Measurements from ENCODE around the gene LIME1.

DNA sequence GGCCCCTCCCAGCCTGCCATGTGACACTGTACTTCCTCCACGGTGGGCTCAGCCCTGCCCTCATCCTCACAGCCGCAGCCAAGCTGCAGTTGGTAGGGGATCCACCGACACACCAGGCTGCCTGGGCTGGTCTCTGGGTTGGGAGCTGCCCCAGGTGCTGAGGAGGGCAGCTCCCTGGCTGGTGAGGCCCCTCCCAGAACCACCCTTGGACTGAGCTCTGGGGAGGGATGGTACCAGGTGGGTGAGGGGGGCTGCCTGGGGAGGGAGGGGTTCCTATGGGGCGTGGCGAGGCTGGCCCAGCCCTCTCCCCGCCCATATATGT lies 40.2 kb upstream of the LIME1 start:
- TF ChIP-seq, protein P1, sequence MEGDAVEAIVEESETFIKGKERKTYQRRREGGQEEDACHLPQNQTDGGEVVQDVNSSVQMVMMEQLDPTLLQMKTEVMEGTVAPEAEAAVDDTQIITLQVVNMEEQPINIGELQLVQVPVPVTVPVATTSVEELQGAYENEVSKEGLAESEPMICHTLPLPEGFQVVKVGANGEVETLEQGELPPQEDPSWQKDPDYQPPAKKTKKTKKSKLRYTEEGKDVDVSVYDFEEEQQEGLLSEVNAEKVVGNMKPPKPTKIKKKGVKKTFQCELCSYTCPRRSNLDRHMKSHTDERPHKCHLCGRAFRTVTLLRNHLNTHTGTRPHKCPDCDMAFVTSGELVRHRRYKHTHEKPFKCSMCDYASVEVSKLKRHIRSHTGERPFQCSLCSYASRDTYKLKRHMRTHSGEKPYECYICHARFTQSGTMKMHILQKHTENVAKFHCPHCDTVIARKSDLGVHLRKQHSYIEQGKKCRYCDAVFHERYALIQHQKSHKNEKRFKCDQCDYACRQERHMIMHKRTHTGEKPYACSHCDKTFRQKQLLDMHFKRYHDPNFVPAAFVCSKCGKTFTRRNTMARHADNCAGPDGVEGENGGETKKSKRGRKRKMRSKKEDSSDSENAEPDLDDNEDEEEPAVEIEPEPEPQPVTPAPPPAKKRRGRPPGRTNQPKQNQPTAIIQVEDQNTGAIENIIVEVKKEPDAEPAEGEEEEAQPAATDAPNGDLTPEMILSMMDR (IDR thresholded peaks at IDR 0.05; ENCODE audit: low read depth, low read length, missing input control): no peak
- TF ChIP-seq RAD21 (IDR thresholded peaks at IDR 0.05) (no peak), EGR1 (IDR thresholded peaks at IDR 0.05; ENCODE audit: low read depth in 2 of 2) (no peak), YY1 (IDR thresholded peaks at IDR 0.05) (no peak), SP1 (IDR thresholded peaks at IDR 0.05) (no peak), GABPA (IDR thresholded peaks at IDR 0.05 in 1 of 2, conservative IDR thresholded peaks at IDR 0.05 in 1 of 2) (no peak), JUND (IDR thresholded peaks at IDR 0.05) (no peak)
- TF ChIP-seq, protein P2, sequence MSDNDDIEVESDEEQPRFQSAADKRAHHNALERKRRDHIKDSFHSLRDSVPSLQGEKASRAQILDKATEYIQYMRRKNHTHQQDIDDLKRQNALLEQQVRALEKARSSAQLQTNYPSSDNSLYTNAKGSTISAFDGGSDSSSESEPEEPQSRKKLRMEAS (IDR thresholded peaks at IDR 0.05): no peak
- TF ChIP-seq, protein P3, sequence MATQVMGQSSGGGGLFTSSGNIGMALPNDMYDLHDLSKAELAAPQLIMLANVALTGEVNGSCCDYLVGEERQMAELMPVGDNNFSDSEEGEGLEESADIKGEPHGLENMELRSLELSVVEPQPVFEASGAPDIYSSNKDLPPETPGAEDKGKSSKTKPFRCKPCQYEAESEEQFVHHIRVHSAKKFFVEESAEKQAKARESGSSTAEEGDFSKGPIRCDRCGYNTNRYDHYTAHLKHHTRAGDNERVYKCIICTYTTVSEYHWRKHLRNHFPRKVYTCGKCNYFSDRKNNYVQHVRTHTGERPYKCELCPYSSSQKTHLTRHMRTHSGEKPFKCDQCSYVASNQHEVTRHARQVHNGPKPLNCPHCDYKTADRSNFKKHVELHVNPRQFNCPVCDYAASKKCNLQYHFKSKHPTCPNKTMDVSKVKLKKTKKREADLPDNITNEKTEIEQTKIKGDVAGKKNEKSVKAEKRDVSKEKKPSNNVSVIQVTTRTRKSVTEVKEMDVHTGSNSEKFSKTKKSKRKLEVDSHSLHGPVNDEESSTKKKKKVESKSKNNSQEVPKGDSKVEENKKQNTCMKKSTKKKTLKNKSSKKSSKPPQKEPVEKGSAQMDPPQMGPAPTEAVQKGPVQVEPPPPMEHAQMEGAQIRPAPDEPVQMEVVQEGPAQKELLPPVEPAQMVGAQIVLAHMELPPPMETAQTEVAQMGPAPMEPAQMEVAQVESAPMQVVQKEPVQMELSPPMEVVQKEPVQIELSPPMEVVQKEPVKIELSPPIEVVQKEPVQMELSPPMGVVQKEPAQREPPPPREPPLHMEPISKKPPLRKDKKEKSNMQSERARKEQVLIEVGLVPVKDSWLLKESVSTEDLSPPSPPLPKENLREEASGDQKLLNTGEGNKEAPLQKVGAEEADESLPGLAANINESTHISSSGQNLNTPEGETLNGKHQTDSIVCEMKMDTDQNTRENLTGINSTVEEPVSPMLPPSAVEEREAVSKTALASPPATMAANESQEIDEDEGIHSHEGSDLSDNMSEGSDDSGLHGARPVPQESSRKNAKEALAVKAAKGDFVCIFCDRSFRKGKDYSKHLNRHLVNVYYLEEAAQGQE (IDR thresholded peaks at IDR 0.05): no peak
- TF ChIP-seq, protein P4, sequence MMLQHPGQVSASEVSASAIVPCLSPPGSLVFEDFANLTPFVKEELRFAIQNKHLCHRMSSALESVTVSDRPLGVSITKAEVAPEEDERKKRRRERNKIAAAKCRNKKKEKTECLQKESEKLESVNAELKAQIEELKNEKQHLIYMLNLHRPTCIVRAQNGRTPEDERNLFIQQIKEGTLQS (IDR thresholded peaks at IDR 0.05): no peak

Measured in liver (tissue), 3 donors.